ENCODE results near the gene EIF2B5.

DNA sequence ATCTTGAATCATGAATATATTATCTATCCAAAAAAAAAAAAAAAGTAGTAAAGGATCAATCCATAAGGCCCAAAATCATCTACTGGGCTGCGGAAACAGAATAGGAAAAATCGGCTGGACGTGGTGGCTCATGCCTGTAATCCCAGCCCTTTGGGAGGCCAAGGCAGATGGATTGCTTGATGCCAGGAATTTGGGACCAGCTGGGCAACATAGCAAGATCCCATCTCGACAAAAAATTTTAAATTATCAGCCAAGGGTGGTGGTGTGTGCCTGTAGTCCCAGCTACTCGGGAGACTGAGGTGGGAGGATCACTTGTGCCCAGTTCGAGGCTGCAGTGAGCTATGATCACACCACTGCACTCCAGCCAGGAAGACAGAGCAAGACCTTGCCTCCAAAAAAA is 14.0 kb downstream of the EIF2B5 start:
- no peak for TF ChIP-seq POLR2AphosphoS5 (IDR thresholded peaks at IDR 0.05; ENCODE audit: low read depth, low read length)
- TF ChIP-seq TAF1 (IDR thresholded peaks at IDR 0.05; ENCODE audit: borderline replicate concordance, insufficient read depth, low read length), result no peak
- TF ChIP-seq, protein P1, sequence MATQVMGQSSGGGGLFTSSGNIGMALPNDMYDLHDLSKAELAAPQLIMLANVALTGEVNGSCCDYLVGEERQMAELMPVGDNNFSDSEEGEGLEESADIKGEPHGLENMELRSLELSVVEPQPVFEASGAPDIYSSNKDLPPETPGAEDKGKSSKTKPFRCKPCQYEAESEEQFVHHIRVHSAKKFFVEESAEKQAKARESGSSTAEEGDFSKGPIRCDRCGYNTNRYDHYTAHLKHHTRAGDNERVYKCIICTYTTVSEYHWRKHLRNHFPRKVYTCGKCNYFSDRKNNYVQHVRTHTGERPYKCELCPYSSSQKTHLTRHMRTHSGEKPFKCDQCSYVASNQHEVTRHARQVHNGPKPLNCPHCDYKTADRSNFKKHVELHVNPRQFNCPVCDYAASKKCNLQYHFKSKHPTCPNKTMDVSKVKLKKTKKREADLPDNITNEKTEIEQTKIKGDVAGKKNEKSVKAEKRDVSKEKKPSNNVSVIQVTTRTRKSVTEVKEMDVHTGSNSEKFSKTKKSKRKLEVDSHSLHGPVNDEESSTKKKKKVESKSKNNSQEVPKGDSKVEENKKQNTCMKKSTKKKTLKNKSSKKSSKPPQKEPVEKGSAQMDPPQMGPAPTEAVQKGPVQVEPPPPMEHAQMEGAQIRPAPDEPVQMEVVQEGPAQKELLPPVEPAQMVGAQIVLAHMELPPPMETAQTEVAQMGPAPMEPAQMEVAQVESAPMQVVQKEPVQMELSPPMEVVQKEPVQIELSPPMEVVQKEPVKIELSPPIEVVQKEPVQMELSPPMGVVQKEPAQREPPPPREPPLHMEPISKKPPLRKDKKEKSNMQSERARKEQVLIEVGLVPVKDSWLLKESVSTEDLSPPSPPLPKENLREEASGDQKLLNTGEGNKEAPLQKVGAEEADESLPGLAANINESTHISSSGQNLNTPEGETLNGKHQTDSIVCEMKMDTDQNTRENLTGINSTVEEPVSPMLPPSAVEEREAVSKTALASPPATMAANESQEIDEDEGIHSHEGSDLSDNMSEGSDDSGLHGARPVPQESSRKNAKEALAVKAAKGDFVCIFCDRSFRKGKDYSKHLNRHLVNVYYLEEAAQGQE (IDR thresholded peaks at IDR 0.05; ENCODE audit: insufficient read depth in 1 of 2, low read depth in 2 of 2, low read length in 2 of 2), result no peak

Data from PFSK-1 (cell line).